GM10248 (cell line): ENCODE data around the gene APOLD1.

Experiments
- CTCF ChIA-PET: fragments of 300-600 bp; sonication (Branson Sonifier 250); formaldehyde crosslinking; extraction: SDS; loops from one replicate; lab custom pipeline; 2021; ENCODE audit warnings: antibody characterized with exemption; lab: Yijun Ruan, JAX
- POLR2A ChIA-PET: fragments of 350-650 bp; sonication (Branson Sonifier 250); formaldehyde crosslinking; extraction: SDS; loops from one replicate; lab custom pipeline; 2020; ENCODE audit warnings: antibody characterized with exemption; lab: Yijun Ruan, JAX
- DNase-seq: peaks from one replicate; pipeline ENCODE4 v3.0.0; 2012; ENCODE audit errors: extremely low spot score
- CTCF ChIP-seq: IDR thresholded peaks from 2 replicates; pipeline ENCODE4 v1.5.1; 2012; ENCODE audit warnings: mild to moderate bottlenecking, low read depth; ENCODE audit errors: extremely low read depth, missing control alignments, control extremely low read depth

APOLD1 gene

GRCh38 chr12:12779529-12779928, 5.9 kb upstream of the APOLD1 start:
- CTCF ChIA-PET, result interaction anchor here (1.0 to 2.9 kb wide), 4 partner anchors 9 to 458 kb away, joined by 3 to 18 read pairs (median 3); no protein-coding TSS in a partner anchor
- no peak for DNase-seq
- TF ChIP-seq CTCF, result no peak
- POLR2A ChIA-PET, result no interaction called here

DNA sequence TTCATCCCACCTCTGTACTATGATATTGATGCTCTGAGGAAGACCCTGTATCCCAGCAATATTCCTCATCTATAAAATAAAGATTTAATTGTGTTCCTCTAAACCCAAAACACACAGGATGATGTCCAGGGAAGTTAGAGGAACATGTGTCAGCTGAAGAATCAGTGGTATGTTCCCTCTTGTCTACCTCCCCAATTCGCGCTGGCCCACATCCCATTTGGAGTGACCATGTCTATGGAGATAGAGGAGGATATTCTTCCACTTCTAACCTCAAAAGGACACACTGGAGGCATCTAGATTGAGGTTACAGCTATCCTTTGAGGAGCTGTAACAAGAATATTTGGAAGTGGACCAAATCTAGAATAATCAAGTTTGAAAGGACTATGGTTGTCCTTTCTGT, 1.3 kb upstream of the APOLD1 start:
- TF ChIP-seq CTCF, result no peak
- ChIA-PET CTCF (interaction anchor here (1.9 to 2.2 kb wide), 2 partner anchors 47 to 428 kb away, joined by 5 to 10 read pairs; no protein-coding TSS in a partner anchor), POLR2A (no interaction called here)
- DNase-seq, result no peak

DNA sequence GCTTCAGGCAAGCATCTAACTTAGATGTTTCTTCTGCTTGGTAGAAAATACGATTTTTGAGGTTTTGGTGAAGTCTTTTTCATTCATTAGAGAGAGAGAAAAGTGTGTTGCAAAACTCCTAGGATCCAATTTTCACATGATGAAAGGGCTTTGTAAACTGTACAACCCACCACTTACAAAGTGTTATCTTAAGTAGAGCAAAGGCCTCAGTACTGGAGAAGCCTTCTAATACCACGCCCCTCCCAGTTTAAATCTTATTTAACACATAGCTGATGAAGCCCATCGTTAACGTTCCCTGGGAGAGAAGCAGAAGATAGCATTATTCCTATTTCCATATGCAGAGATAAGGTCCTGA, 869 bp downstream of the APOLD1 start:
- TF ChIP-seq CTCF, result no peak
- ChIA-PET CTCF (interaction anchor here (1.3 to 4.6 kb wide), 11 partner anchors 11 to 427 kb away, joined by 3 to 70 read pairs (median 11); partner anchors contain the start of gene DDX47), POLR2A (interaction anchor here (0.6 kb wide), 1 partner anchor 177 kb away, joined by 4 read pairs; no protein-coding TSS in a partner anchor)
- no peak for DNase-seq

- ChIA-PET POLR2A (interaction anchor here (0.6 kb wide), 2 partner anchors 40 to 178 kb away, joined by 4 to 9 read pairs; no protein-coding TSS in a partner anchor), CTCF (interaction anchor here (0.7 to 4.6 kb wide), 21 partner anchors 8 to 426 kb away, joined by 3 to 70 read pairs (median 5); partner anchors contain the start of gene DDX47)
- peak; percentile 96 for DNase-seq
- TF ChIP-seq CTCF, result peak; percentile 2
These were observed 1.5 kb downstream of the APOLD1 start for GRCh38 chr12:12786706-12787601.

GRCh38 chr12:12788131-12788530, 2.7 kb downstream of the APOLD1 start:
- TF ChIP-seq CTCF, result no peak
- DNase-seq, result no peak
- ChIA-PET CTCF (interaction anchor here (0.6 to 4.6 kb wide), 23 partner anchors 9 to 510 kb away, joined by 3 to 70 read pairs (median 7); partner anchors contain the start of gene DDX47), POLR2A (no interaction called here)

- DNase-seq, result peak; percentile 68
- ChIA-PET POLR2A (no interaction called here), CTCF (interaction anchor here (0.6 to 4.6 kb wide), 31 partner anchors 9 to 511 kb away, joined by 3 to 70 read pairs (median 5); partner anchors contain the start of gene DDX47)
- peak; percentile 50 for TF ChIP-seq CTCF
These were observed 3.4 kb downstream of the APOLD1 start for GRCh38 chr12:12788675-12789368.
